SK-N-SH treated with all-trans-retinoic acid at 6 μM for 48 hours (cell line): ENCODE measurements around the gene IL6ST.
"Not testable (repeated sequence)": the region's sequence is repeated elsewhere in the genome, so short reads cannot be mapped to it uniquely, and the experiment has no call there.

Source experiments
- ATAC-seq: fragments of 200-7000 bp; cut with Tn5 transposase; 3 replicates; pipeline ENCODE4 v1.9.1; 2020; ENCODE audit warnings: mild to moderate bottlenecking, moderate library complexity
- ARNTL ChIP-seq: fragments of 450-650 bp; formaldehyde crosslinking; IDR thresholded peaks from 2 replicates; pipeline ENCODE4 v1.5.0; 2020; ENCODE audit warnings: low read depth, mild to moderate bottlenecking, moderate library complexity, borderline replicate concordance
- BACH2 ChIP-seq: fragments of 250-450 bp; sonication (Bioruptor Pico); IDR thresholded peaks from 2 replicates; pipeline ENCODE4 v1.9.0; 2021; ENCODE audit warnings: mild to moderate bottlenecking, borderline replicate concordance
- CSDC2 ChIP-seq: fragments of 250-450 bp; sonication (Bioruptor Pico); IDR thresholded peaks from 2 replicates; pipeline ENCODE4 v1.5.0; 2020; ENCODE audit warnings: mild to moderate bottlenecking, moderate library complexity
- ESRRG ChIP-seq: fragments of 250-450 bp; sonication (Bioruptor Pico); IDR thresholded peaks from 2 replicates; pipeline ENCODE4 v1.6.1; 2021; ENCODE audit warnings: mild to moderate bottlenecking
- GLIS3 ChIP-seq: fragments of 250-450 bp; sonication (Bioruptor Pico); IDR thresholded peaks from 2 replicates; pipeline ENCODE4 v1.5.0; 2020; ENCODE audit warnings: mild to moderate bottlenecking, moderate library complexity
- ISL1 ChIP-seq: fragments of 250-450 bp; sonication (Bioruptor Pico); IDR thresholded peaks from 2 replicates; pipeline ENCODE4 v2.1.2; 2022; ENCODE audit warnings: mild to moderate bottlenecking, moderate library complexity
- OSR1 ChIP-seq: fragments of 250-450 bp; sonication (Bioruptor Pico); IDR thresholded peaks from 2 replicates; pipeline ENCODE4 v1.8.0; 2022; ENCODE audit warnings: moderate library complexity, mild to moderate bottlenecking, inconsistent platforms
- POU6F1 ChIP-seq: fragments of 250-450 bp; sonication (Bioruptor Pico); IDR thresholded peaks from 2 replicates; pipeline ENCODE4 v1.8.0; 2021; ENCODE audit warnings: low read depth, mild to moderate bottlenecking, moderate library complexity, borderline replicate concordance
- RARB ChIP-seq: fragments of 250-450 bp; sonication (Bioruptor Pico); IDR thresholded peaks from 2 replicates; pipeline ENCODE4 v1.8.0; 2021; ENCODE audit warnings: mild to moderate bottlenecking, moderate library complexity
- SNAI2 ChIP-seq: fragments of 250-450 bp; sonication (Bioruptor Pico); IDR thresholded peaks from 2 replicates; pipeline ENCODE4 v1.5.0; 2020; ENCODE audit warnings: mild to moderate bottlenecking, moderate library complexity
- TCF4 ChIP-seq: fragments of 250-450 bp; sonication (Bioruptor Pico); IDR thresholded peaks from 2 replicates; pipeline ENCODE4 v1.8.0; 2021; ENCODE audit warnings: mild to moderate bottlenecking, moderate library complexity, borderline replicate concordance
- TOX ChIP-seq: fragments of 250-450 bp; sonication (Bioruptor Pico); IDR thresholded peaks from 2 replicates; pipeline ENCODE4 v1.8.0; 2021; ENCODE audit warnings: mild to moderate bottlenecking, moderate library complexity, borderline replicate concordance
- TSHZ2 ChIP-seq: fragments of 250-450 bp; sonication (Bioruptor Pico); IDR thresholded peaks from 2 replicates; pipeline ENCODE4 v1.5.0; 2020; ENCODE audit warnings: mild to moderate bottlenecking, moderate library complexity
- ZC3H10 ChIP-seq: fragments of 250-450 bp; sonication (Bioruptor Pico); IDR thresholded peaks from 2 replicates; pipeline ENCODE4 v1.5.1; 2021; ENCODE audit warnings: mild to moderate bottlenecking, moderate library complexity
- ZFP3 ChIP-seq: fragments of 250-450 bp; sonication (Bioruptor Pico); IDR thresholded peaks from 2 replicates; pipeline ENCODE4 v1.5.0; 2020; ENCODE audit warnings: mild to moderate bottlenecking, moderate library complexity
- ZFP30 ChIP-seq: fragments of 450-650 bp; formaldehyde crosslinking; IDR thresholded peaks from 2 replicates; pipeline ENCODE4 v1.5.0; 2022; ENCODE audit warnings: mild to moderate bottlenecking, moderate library complexity
- ZNF565 ChIP-seq: fragments of 450-650 bp; formaldehyde crosslinking; conservative IDR thresholded peaks from 2 replicates; pipeline ENCODE4 v1.5.0; 2020; ENCODE audit warnings: low read depth, mild to moderate bottlenecking, moderate library complexity
- ZNF70 ChIP-seq: fragments of 450-650 bp; formaldehyde crosslinking; IDR thresholded peaks from 2 replicates; pipeline ENCODE4 v1.5.0; 2020; ENCODE audit warnings: mild to moderate bottlenecking, moderate library complexity
- TF ChIP-seq, protein P1 (sequence below): fragments of 250-450 bp; sonication (Bioruptor Pico); IDR thresholded peaks from 2 replicates; pipeline ENCODE4 v1.8.0; 2020; ENCODE audit warnings: mild to moderate bottlenecking, moderate library complexity, borderline replicate concordance
- TF ChIP-seq, protein P2 (sequence below): fragments of 250-450 bp; sonication (Bioruptor Pico); IDR thresholded peaks from 2 replicates; pipeline ENCODE4 v1.5.1; 2021; ENCODE audit warnings: mild to moderate bottlenecking, moderate library complexity

Gene IL6ST

DNA sequence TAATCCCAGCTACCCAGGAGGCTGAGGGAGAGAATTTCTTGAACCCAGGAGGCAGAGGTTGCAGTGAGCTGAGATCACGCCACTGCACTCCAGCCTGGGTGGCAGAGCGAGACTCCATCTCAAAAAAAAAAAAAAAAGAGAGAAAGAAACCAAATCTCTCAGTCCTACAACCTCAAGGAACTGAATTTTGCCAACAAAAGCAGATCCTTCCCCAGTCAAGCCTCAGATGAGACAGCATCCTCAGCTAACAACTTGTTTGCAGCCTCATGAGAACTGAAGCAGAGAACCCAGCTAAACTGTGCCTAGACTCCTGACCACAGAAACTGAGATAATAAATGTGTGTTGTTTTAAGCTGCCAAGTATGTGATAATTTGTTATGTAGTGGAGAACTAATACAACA, 7.5 kb upstream of the IL6ST start:
- no peak for TF ChIP-seq TCF4
- TF ChIP-seq GLIS3 (CRISPR knock-in tag): no peak
- no peak for TF ChIP-seq ZFP30 (CRISPR knock-in tag)
- TF ChIP-seq, protein P1, sequence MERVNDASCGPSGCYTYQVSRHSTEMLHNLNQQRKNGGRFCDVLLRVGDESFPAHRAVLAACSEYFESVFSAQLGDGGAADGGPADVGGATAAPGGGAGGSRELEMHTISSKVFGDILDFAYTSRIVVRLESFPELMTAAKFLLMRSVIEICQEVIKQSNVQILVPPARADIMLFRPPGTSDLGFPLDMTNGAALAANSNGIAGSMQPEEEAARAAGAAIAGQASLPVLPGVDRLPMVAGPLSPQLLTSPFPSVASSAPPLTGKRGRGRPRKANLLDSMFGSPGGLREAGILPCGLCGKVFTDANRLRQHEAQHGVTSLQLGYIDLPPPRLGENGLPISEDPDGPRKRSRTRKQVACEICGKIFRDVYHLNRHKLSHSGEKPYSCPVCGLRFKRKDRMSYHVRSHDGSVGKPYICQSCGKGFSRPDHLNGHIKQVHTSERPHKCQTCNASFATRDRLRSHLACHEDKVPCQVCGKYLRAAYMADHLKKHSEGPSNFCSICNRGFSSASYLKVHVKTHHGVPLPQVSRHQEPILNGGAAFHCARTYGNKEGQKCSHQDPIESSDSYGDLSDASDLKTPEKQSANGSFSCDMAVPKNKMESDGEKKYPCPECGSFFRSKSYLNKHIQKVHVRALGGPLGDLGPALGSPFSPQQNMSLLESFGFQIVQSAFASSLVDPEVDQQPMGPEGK: no peak
- TF ChIP-seq ESRRG (CRISPR knock-in tag): no peak
- TF ChIP-seq ZC3H10 (CRISPR knock-in tag): no peak
- no peak for TF ChIP-seq RARB (CRISPR knock-in tag)
- TF ChIP-seq TOX: no peak
- TF ChIP-seq ZFP3 (CRISPR knock-in tag): no peak
- TF ChIP-seq OSR1: no peak
- TF ChIP-seq ARNTL (CRISPR knock-in tag): no peak
- TF ChIP-seq ISL1 (CRISPR knock-in tag): no peak
- no peak for TF ChIP-seq TSHZ2 (CRISPR knock-in tag)
- no peak for TF ChIP-seq ZNF70 (CRISPR knock-in tag)
- TF ChIP-seq, all 23 proteins: peak for 0
- no peak for ATAC-seq

DNA sequence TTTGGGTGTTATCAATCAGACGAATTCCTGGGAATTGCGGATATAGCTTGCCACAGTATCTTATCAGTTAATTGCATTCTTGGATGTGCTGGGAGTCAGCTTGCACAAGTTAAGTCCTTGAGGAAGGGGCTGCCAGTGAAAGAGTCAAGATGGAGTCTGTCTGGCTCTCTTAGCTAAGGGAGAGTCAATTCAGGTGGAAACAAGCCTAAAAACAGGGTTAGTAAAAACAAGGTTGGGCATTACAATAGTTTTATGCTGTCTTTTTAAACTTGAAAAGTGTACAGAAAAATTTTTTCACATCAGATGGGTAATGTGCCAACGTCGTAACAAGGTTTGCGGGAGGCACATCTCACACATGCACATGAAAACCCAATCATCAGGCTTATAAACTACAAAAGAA, 5.5 kb upstream of the IL6ST start:
- TF ChIP-seq ISL1 (CRISPR knock-in tag) (peak; percentile 32; the same call in 1 of the 2 replicates), SNAI2 (CRISPR knock-in tag) (peak; percentile 90)

DNA sequence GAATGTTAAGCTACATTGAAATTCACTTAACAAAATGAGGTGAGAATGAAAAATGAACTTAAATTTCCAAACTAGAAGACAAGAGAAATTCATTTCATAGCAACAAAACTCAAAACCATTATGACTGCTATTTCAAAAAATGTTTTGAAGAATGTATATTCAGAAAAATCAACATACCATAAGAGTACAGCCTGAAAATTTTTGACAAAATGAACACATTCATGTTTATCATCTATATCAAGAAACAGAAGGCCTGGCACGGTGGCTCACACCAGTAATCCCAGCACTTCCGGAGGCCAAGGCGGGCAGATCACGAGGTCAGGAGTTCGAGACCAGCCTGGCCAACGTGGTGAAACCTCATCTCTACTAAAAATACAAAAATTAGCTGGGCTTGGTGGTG, 4.2 kb upstream of the IL6ST start:
- no peak for ATAC-seq
- TF ChIP-seq ZNF70 (CRISPR knock-in tag) (no peak), GLIS3 (CRISPR knock-in tag) (no peak), ARNTL (CRISPR knock-in tag) (no peak), ZNF565 (no peak), OSR1 (no peak), POU6F1 (CRISPR knock-in tag) (no peak), CSDC2 (CRISPR knock-in tag) (no peak), ISL1 (CRISPR knock-in tag) (no peak), TSHZ2 (CRISPR knock-in tag) (no peak), ZC3H10 (CRISPR knock-in tag) (no peak), ZFP3 (CRISPR knock-in tag) (no peak), TOX (no peak), BACH2 (no peak), ESRRG (CRISPR knock-in tag) (no peak), ZFP30 (CRISPR knock-in tag) (no peak)
- TF ChIP-seq, protein P2, sequence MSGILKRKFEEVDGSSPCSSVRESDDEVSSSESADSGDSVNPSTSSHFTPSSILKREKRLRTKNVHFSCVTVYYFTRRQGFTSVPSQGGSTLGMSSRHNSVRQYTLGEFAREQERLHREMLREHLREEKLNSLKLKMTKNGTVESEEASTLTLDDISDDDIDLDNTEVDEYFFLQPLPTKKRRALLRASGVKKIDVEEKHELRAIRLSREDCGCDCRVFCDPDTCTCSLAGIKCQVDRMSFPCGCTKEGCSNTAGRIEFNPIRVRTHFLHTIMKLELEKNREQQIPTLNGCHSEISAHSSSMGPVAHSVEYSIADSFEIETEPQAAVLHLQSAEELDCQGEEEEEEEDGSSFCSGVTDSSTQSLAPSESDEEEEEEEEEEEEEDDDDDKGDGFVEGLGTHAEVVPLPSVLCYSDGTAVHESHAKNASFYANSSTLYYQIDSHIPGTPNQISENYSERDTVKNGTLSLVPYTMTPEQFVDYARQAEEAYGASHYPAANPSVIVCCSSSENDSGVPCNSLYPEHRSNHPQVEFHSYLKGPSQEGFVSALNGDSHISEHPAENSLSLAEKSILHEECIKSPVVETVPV (CRISPR knock-in tag): no peak

More for the DNA sequence above, 5.5 kb upstream of the IL6ST start:
- not testable (repeated sequence) for ATAC-seq
